Fibroblast of lung (primary cell): Measurements from ENCODE around the gene ELL. TPM values are rescaled to one million over a fixed set of nuclear protein-coding genes. Genes with fewer than 3 reads are reported as not detected.

ENCODE experiments used
- DNase-seq, 2 donors: peaks; one replicate each; pipeline versions ENCODE4 v3.0.0 to v3.0.0-alpha.2; 2010; ENCODE audit warnings: low read depth in 2 of 2
- H2AFZ ChIP-seq: 2 replicates; pipeline ENCODE4 v1.5.1; 2012; ENCODE audit warnings: low read length, control low read depth, inconsistent platforms
- H3K27ac ChIP-seq: 2 replicates; pipeline ENCODE4 v1.5.1; 2011; ENCODE audit warnings: low read length, control low read depth; ENCODE audit not compliant: insufficient read depth
- H3K27me3 ChIP-seq: 2 replicates; pipeline ENCODE4 v1.5.1; 2011; ENCODE audit warnings: mild to moderate bottlenecking, low read length; ENCODE audit not compliant: control insufficient read depth, insufficient read depth
- H3K36me3 ChIP-seq: 2 replicates; pipeline ENCODE4 v1.5.1; 2011; ENCODE audit warnings: low read length; ENCODE audit not compliant: control insufficient read depth, insufficient read depth
- H3K4me1 ChIP-seq: 2 replicates; pipeline ENCODE4 v1.5.1; 2011; ENCODE audit warnings: low read length; ENCODE audit not compliant: control insufficient read depth, insufficient read depth; ENCODE audit errors: extremely low read depth
- H3K4me2 ChIP-seq: 2 replicates; pipeline ENCODE4 v1.5.1; 2011; ENCODE audit warnings: low read length, control low read depth; ENCODE audit not compliant: insufficient read depth; ENCODE audit errors: extremely low read depth
- H3K4me3 ChIP-seq, 4 experiments: fragments of 200-600 bp in 1 of 4; sonication (generic) in 1 of 4; replicated peaks in 1 of 4; 2 replicates each; pipeline ENCODE4 v1.5.1; 2011 to 2016; ENCODE audit warnings: low read length in 4 of 4, low read depth in 3 of 4, mild to moderate bottlenecking in 3 of 4, control low read depth in 2 of 4, inconsistent platforms in 1 of 4, mixed read lengths in 1 of 4; ENCODE audit not compliant: insufficient read depth in 1 of 4; ENCODE audit errors: control extremely low read depth in 1 of 4
- H3K79me2 ChIP-seq: 2 replicates; pipeline ENCODE4 v1.5.1; 2012; ENCODE audit warnings: mild to moderate bottlenecking, low read length, inconsistent platforms; ENCODE audit not compliant: control insufficient read depth, insufficient read depth
- H3K9ac ChIP-seq: 2 replicates; pipeline ENCODE4 v1.5.1; 2011; ENCODE audit warnings: mild to moderate bottlenecking, low read length, control low read depth; ENCODE audit not compliant: insufficient read depth
- H3K9me3 ChIP-seq: 2 replicates; pipeline ENCODE4 v1.5.1; 2012; ENCODE audit warnings: low read depth, low read length; ENCODE audit not compliant: control insufficient read depth, insufficient read depth
- H4K20me1 ChIP-seq: 2 replicates; pipeline ENCODE4 v1.5.1; 2011; ENCODE audit warnings: low read length; ENCODE audit not compliant: control insufficient read depth, insufficient read depth; ENCODE audit errors: extremely low read depth
- EZH2 ChIP-seq: IDR thresholded peaks from 2 replicates; pipeline ENCODE4 v1.5.1; 2012; ENCODE audit warnings: low read length, control low read depth, mild to moderate bottlenecking; ENCODE audit errors: missing control alignments
- polyA plus RNA-seq, 2 donors: library from polyadenylated mRNA; depleted of rRNA in 1 of 2; stranded (reverse) in 1 of 2; unstranded in 1 of 2; fragments of >200 nt; gene quantifications; 2 replicates each; pipeline ENCODE4 v1.2.1, GENCODE V29; 2011 to 2012; ENCODE audit warnings: missing spikeins in 1 of 2
- total RNA-seq: library from RNA; depleted of rRNA; stranded (reverse); fragments of >200 nt; gene quantifications from 2 replicates; pipeline ENCODE4 v1.2.1, GENCODE V29; 2014
- TF ChIP-seq, protein P1 (sequence below), 2 donors: IDR thresholded peaks in 1 of 2; conservative IDR thresholded peaks in 1 of 2; 1 replicate in 1 of 2; 2 replicates in 1 of 2; pipeline ENCODE4 v1.5.1; 2011 to 2012; ENCODE audit warnings: low read length in 2 of 2, control low read depth in 1 of 2, inconsistent platforms in 1 of 2, low read depth in 1 of 2, mild to moderate bottlenecking in 1 of 2

Gene ELL
- total and polyA plus RNA-seq, 2 donors (not counting 1 experiment from before 2014, with no cell fraction given), result 4.4 to 18.7 TPM

DNA sequence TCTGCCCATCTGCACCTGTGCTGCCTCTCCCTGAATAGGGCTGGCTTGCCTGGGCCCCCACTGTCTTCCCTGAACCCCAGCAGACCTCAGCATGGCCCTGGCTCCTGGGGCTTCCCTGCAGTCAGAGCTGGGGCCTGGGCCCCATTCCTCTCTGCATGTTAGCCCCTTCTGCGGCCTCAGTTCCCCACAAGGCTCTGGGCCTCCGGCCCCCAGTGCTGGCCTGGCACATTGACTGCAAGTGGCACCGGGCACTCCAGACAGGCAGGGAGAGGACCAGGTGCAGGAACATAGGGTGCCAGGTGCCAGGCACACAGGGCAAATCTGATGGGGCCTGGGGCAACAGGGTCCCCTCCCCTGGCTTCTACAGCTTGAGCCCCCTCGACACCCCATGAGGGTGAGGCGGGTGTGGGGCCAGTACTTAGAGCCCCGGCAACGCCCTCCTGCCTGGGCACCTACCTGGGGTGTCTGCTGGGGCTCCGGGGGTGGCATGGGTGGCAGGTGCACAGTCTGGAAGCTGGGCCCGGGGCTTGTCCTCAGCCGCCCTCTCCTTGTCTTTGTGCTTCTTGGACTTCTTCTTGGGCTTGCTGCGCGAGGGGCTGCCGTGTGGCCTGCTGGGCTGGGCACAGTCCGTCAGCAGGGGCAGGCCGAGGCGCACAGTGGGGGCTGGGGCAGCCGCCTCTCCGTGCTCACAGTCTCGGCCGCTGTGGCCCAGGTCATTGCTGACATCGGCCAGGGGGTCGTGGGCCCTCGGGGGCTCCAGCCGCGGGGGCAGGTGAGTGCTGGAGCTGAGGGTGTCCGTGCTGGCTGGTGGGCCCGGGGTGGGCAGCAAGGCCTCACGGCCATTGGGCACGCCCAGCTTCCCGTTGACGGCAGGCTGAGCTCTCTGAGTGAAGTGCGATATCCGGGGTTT is 71.6 kb downstream of the ELL start:
- Histone ChIP-seq H2AFZ (no peak overlapping the region), H3K27ac (no peak overlapping the region), H3K27me3 (no peaks in the 10 kb centered on the region)

DNA sequence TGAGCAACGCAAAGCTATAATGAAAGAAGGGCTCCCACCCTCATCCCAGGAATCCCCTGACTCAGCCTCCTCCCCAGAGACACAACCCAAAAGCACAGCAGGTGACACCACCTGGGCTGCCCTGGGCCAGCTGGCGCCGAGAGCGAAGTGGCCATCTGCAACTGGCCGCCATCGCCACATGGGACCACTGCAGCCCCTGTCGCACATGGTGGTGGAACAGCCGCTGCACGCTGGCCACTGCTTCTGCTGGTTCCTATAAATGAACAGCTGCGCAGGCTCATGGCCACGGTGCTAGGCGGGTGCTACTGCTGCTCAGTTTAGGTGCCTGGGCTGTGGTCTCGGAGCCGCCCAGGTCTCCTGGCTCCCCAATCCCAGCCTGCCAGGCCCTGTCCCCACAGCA is 72.3 kb downstream of the ELL start:
- no peak overlapping the region for H3K4me2 ChIP-seq
- TF ChIP-seq, protein P1, sequence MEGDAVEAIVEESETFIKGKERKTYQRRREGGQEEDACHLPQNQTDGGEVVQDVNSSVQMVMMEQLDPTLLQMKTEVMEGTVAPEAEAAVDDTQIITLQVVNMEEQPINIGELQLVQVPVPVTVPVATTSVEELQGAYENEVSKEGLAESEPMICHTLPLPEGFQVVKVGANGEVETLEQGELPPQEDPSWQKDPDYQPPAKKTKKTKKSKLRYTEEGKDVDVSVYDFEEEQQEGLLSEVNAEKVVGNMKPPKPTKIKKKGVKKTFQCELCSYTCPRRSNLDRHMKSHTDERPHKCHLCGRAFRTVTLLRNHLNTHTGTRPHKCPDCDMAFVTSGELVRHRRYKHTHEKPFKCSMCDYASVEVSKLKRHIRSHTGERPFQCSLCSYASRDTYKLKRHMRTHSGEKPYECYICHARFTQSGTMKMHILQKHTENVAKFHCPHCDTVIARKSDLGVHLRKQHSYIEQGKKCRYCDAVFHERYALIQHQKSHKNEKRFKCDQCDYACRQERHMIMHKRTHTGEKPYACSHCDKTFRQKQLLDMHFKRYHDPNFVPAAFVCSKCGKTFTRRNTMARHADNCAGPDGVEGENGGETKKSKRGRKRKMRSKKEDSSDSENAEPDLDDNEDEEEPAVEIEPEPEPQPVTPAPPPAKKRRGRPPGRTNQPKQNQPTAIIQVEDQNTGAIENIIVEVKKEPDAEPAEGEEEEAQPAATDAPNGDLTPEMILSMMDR (conservative IDR thresholded peaks at IDR 0.05 in 1 of 2, IDR thresholded peaks at IDR 0.05 in 1 of 2; ENCODE audit: low read depth in 1 of 2, low read length in 2 of 2), result no peak
- no peak for TF ChIP-seq EZH2
- H4K20me1 ChIP-seq, result no peaks in the 10 kb centered on the region
- peaks cover 28% of the 10 kb centered on the region for H3K36me3 ChIP-seq
- H3K9ac ChIP-seq, result no peak overlapping the region
- H3K4me1 ChIP-seq, result peaks cover 11% of the 10 kb centered on the region
- no peak overlapping the region for H3K4me3 ChIP-seq
- H3K79me2 ChIP-seq, result no peaks in the 10 kb centered on the region
- no peaks in the 10 kb centered on the region for H3K27me3 ChIP-seq
- H2AFZ ChIP-seq, result no peak overlapping the region
- no peak overlapping the region for H3K27ac ChIP-seq
- no peak for DNase-seq
- H3K9me3 ChIP-seq, result no peaks in the 10 kb centered on the region

More for the DNA sequence above, 71.6 kb downstream of the ELL start:
- Histone ChIP-seq H3K4me1 (peaks cover 11% of the 10 kb centered on the region), H4K20me1 (no peaks in the 10 kb centered on the region), H3K79me2 (no peaks in the 10 kb centered on the region), H3K9me3 (no peaks in the 10 kb centered on the region), H3K4me3 (no peak overlapping the region), H3K9ac (no peak overlapping the region), H3K4me2 (no peak overlapping the region), H3K36me3 (peaks cover 23% of the 10 kb centered on the region)
- TF ChIP-seq EZH2, result no peak
- TF ChIP-seq, protein P1 (conservative IDR thresholded peaks at IDR 0.05 in 1 of 2, IDR thresholded peaks at IDR 0.05 in 1 of 2; ENCODE audit: low read depth in 1 of 2, low read length in 2 of 2), result no peak
- DNase-seq, result no peak

DNA sequence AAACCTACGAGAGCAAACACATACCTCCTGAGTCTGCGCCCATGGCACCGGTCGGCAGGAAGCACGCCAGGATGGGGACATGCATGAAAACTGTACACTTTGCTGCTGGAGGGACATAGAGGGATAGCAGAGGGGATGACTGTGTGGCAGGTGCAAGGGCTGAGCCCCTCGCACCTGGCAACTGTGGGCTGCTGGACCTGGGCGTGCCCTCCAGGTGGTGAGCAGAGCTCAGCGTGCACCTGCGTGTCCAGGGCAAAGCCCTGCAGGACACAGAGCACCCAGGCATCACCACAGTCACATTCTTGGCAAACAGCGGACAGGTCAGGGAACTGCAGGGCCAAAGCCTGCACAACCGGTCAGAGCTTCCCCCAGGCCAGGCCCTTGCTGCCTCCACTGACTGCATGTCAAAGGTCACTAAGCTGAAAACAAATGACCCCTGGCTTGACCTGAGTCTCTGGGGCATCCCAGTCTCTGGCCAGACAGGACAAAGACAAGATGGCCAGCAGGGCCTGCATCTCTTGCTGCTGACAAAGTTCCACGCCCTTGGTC is 75.0 kb downstream of the ELL start:
- no peaks in the 10 kb centered on the region for H4K20me1 ChIP-seq

More for the DNA sequence above, 75.0 kb downstream of the ELL start:
- Histone ChIP-seq H3K9me3 (no peaks in the 10 kb centered on the region), H3K36me3 (peaks cover 35% of the 10 kb centered on the region), H3K27ac (no peak overlapping the region), H3K27me3 (no peaks in the 10 kb centered on the region), H2AFZ (no peak overlapping the region), H3K79me2 (no peaks in the 10 kb centered on the region), H3K9ac (no peak overlapping the region), H3K4me2 (no peak overlapping the region), H3K4me3 (no peak overlapping the region), H3K4me1 (peaks cover 3% of the 10 kb centered on the region)
- DNase-seq, result no peak
- TF ChIP-seq, protein P1 (conservative IDR thresholded peaks at IDR 0.05 in 1 of 2, IDR thresholded peaks at IDR 0.05 in 1 of 2; ENCODE audit: low read depth in 1 of 2, low read length in 2 of 2), result no peak
- TF ChIP-seq EZH2, result no peak
